Measurements from ENCODE around the gene LGI4.

- TF ChIP-seq CTCF (IDR thresholded peaks at IDR 0.05; ENCODE audit: insufficient read depth, low read depth, low read length) (no peak), EZH2 (IDR thresholded peaks at IDR 0.05; ENCODE audit: insufficient read depth, low read length) (no peak)
These were observed 29.8 kb downstream of the LGI4 start for GRCh38 chr19:35105047-35105410.
